T-helper 17 cell (primary cell): ENCODE results near the gene RIBC2. TPM values are rescaled to one million over a fixed set of nuclear protein-coding genes. Genes with fewer than 3 reads are reported as not detected.
"Not testable (repeated sequence)": the region's sequence is repeated elsewhere in the genome, so short reads cannot be mapped to it uniquely, and the experiment has no call there.

ENCODE experiments used
- ATAC-seq: fragments of 150-1000 bp; cut with Tn5 transposase; 2 replicates; pipeline ENCODE4 v1.10.0; 2021; ENCODE audit warnings: mild to moderate bottlenecking, moderate library complexity
- DNase-seq, 3 donors: peaks; one replicate each; pipeline versions ENCODE4 v3.0.0 to v3.0.0-alpha.2; 2020 to 2021
- H3K9me3 ChIP-seq: one replicate; pipeline ENCODE4 v1.7.0; 2013; ENCODE audit warnings: low read length, mild to moderate bottlenecking; ENCODE audit not compliant: control insufficient read depth, poor library complexity, severe bottlenecking
- H3K27ac Mint-ChIP-seq: one replicate; pipeline ENCODE4 v1.8.0; 2022; ENCODE audit warnings: mild to moderate bottlenecking, moderate library complexity, mixed read lengths
- H3K27me3 Mint-ChIP-seq: one replicate; pipeline ENCODE4 v1.8.0; 2022; ENCODE audit warnings: mixed read lengths
- H3K36me3 Mint-ChIP-seq: one replicate; pipeline ENCODE4 v1.8.0; 2022; ENCODE audit warnings: low read depth, mixed read lengths
- H3K4me1 Mint-ChIP-seq: one replicate; pipeline ENCODE4 v1.8.0; 2022; ENCODE audit warnings: mild to moderate bottlenecking, mixed read lengths
- H3K4me3 Mint-ChIP-seq: one replicate; pipeline ENCODE4 v1.8.0; 2022; ENCODE audit warnings: mild to moderate bottlenecking, moderate library complexity, mixed read lengths
- total RNA-seq, 4 donors: library from RNA in 2 of 4; stranded (reverse) in 2 of 4; gene quantifications; one replicate each; pipeline ENCODE4 v1.2.3 and lab custom pipeline; 2022 to 2026

The RIBC2 gene
- total RNA-seq (1 to 10 TPM; 1.6 to 2.4 TPM), total RNA-seq (lab: John Stamatoyannopoulos, UW) (0 to 2.3 reads per million in 2 donors)

DNA sequence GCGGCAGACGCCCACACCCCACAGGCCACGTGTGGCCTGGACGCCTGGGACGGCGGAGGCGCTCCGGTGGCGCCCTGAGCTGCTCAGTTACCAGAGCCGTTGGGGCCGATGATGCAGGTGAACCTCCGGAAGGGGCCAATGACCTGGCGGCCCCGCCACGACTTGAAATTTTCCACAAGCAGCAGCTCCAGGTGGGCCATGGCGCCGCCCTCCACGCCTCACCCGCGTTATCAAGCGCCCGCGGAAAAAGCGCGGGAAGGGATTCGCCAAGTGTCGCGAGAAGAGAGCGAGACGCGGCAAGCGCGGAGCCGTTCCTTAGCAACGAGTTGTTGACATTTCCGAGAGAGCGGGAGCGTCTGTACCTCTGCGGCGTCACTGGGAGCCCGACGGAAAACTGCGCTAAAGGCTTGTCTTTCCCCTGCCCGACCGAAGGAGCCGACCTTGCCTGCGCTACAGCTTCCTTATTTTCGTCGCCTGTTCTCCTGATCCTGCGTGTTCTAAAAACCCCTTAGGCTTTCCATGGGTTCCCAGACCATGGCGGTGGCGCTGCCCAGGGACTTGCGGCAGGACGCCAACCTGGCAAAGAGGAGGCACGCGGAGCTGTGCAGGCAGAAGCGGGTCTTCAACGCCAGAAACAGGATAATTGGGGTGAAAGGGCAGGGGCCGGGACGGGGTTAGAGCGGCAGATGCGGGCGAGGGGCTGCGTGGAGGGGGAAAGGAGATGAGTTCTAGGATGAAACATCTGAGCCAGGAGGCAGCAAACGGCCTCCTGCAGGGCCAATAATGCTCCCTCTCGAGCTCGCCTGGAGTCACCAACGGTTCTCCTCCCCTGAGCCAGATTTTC lies at the start of gene RIBC2, which contains the start of gene SMC1B:
RIBC2 (plus strand) TSS at position 326 of the 844 bp plus-strand sequence; CDS start at position 520, 194 bp downstream.
SMC1B (minus strand) TSS at position 232 of the 844 bp plus-strand sequence; CDS start at position 200, 32 bp downstream.
- Mint-ChIP-seq H3K4me1 (peaks cover 9% of the 10 kb centered on the region), H3K27ac (peak within 1 kb of the TSS; percentile 90), H3K4me3 (peak within 1 kb of the TSS; percentile 81), H3K27me3 (peaks cover 5% of the 10 kb centered on the region), H3K36me3 (no peaks in the 10 kb centered on the region)
- peak; percentile 96 for ATAC-seq
- no peaks in the 10 kb centered on the region for H3K9me3 ChIP-seq
- peak; percentile 58 to 73 (median 70) for DNase-seq

- DNase-seq, result no peak
- H3K27ac Mint-ChIP-seq, result no peak overlapping the region
- no peak overlapping the region for H3K4me3 Mint-ChIP-seq
- H3K27me3 Mint-ChIP-seq, result peaks cover 13% of the 10 kb centered on the region
- H3K9me3 ChIP-seq, result peaks cover 2% of the 10 kb centered on the region
- no peak for ATAC-seq
- H3K36me3 Mint-ChIP-seq, result no peaks in the 10 kb centered on the region
- H3K4me1 Mint-ChIP-seq, result no peaks in the 10 kb centered on the region
These were observed 46.8 kb upstream of the RIBC2 start for GRCh38 chr22:45366713-45367112.

- not testable (repeated sequence) for H3K4me3 Mint-ChIP-seq, ATAC-seq, H3K27me3 Mint-ChIP-seq, H3K27ac Mint-ChIP-seq, DNase-seq, H3K9me3 ChIP-seq, H3K36me3 Mint-ChIP-seq, H3K4me1 Mint-ChIP-seq
These were observed 39.9 kb upstream of the RIBC2 start for GRCh38 chr22:45373592-45373991.

DNA sequence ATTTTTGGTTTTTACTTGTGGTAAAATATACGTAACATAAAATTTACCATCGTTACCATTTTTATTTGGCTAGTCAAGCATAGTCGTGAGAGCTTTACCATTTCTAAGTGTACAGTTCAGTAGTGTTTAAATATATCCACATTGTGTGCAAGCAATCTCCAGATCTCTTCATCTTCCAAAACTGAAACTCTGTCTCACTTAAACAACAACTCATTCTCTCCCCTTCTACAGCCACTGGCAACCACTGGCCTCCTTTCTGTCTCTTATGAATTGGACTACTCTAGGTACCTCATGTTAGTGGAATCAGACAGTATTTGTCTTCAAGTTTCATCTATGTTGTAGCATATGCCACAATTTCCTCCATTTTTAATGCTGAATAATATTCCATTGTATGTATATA lies 37.5 kb upstream of the RIBC2 start:
- no peak overlapping the region for H3K4me3 Mint-ChIP-seq
- H3K27ac Mint-ChIP-seq, result no peak overlapping the region
- H3K4me1 Mint-ChIP-seq, result no peaks in the 10 kb centered on the region
- H3K27me3 Mint-ChIP-seq, result peaks cover under 1% of the 10 kb centered on the region
- H3K36me3 Mint-ChIP-seq, result no peaks in the 10 kb centered on the region
- ATAC-seq, result no peak
- H3K9me3 ChIP-seq, result no peaks in the 10 kb centered on the region
- DNase-seq, result no peak

DNA sequence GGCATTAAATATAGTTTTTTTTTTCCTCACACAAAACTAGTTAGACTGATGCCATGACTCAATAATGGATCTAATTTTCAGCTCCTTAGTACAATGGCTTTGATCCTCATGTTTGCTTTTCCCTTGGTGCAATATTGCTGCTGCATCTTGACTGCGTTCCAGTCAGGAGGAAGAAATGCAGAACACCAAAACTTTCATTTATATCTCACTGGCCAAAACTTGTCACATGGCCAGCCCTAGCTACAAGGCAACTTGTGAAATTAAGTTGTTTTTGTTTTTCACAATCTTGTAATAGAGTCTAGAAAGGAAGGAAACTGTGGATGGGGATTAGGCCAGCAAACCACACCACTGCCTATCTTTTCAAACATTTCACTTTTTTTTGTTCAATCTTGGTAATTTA lies 36.8 kb upstream of the RIBC2 start:
- ATAC-seq (no peak), DNase-seq (no peak)

DNA sequence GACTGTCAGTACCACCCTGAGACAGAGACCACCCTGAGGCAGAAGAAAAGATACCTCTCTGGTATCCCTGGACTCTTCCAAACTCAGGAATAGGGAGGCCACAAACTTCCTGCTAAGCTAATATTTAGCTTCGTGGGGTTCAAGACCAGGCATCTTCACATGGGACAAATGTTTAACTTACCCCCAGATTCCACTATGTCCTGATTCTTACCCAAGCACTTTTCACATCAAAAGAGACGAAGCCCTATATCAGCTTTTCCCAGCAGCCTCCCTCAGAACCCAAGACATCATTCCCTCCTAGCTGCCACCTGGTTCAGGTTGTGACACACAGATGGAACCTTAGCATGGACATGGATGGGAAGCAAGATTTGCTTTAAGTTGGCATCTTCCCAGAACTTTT lies 32.1 kb upstream of the RIBC2 start:
- no peak for ATAC-seq
- H3K36me3 Mint-ChIP-seq, result no peaks in the 10 kb centered on the region

More for the DNA sequence above, 36.8 kb upstream of the RIBC2 start:
- no peaks in the 10 kb centered on the region for H3K9me3 ChIP-seq
- Mint-ChIP-seq H3K4me3 (no peak overlapping the region), H3K36me3 (no peaks in the 10 kb centered on the region), H3K27ac (no peak overlapping the region), H3K4me1 (no peaks in the 10 kb centered on the region), H3K27me3 (no peaks in the 10 kb centered on the region)

DNA sequence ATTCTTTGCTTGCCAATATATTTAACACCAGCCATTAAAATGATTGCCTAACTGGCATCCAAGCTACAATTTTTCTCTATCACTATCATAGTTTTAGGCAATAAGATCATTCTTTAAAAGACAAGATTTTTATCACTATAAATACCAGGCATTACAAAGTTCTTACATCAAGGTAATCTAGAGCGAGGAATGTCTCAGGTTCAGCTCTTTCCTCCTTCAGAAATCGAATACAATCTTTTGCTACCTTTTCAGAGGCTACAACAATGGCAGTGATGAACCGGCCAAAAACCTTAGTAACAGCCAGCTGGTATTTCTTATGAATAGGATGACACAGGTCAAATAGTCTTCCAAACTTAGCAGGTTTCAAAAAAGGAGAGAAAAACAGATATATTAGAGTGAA lies 23.9 kb upstream of the RIBC2 start:
- ATAC-seq (no peak), DNase-seq (no peak)
- H3K4me1 Mint-ChIP-seq, result no peaks in the 10 kb centered on the region
- no peak overlapping the region for H3K27ac Mint-ChIP-seq
- no peaks in the 10 kb centered on the region for H3K36me3 Mint-ChIP-seq
- peaks cover 8% of the 10 kb centered on the region for H3K27me3 Mint-ChIP-seq
- H3K9me3 ChIP-seq, result no peaks in the 10 kb centered on the region
- no peak overlapping the region for H3K4me3 Mint-ChIP-seq

More for the DNA sequence above, 32.1 kb upstream of the RIBC2 start:
- Mint-ChIP-seq H3K4me1 (no peaks in the 10 kb centered on the region), H3K27me3 (peaks cover 9% of the 10 kb centered on the region), H3K4me3 (no peak overlapping the region), H3K27ac (no peak overlapping the region)
- no peak for DNase-seq
- H3K9me3 ChIP-seq, result no peaks in the 10 kb centered on the region

DNA sequence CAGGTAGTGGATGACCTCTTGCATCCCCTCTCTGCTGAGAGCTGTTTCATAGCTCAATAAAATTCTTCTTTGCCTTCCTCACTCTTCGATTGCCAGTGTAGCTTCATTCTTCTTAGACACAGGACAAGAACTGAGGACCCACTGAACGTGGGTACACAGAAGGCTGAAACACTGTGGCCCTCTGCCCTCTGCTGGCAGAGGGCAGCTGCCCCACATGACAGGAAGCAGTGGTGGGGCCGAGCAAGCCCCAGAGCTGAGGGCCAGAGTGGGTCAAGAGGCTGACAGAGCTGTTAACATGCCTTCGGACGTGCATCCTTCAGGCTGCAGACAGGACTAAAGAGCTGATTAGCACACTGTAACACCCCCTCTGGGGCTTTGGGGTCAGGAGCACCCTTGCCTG lies 15.7 kb upstream of the RIBC2 start:
- no peak for ATAC-seq
- Mint-ChIP-seq H3K27me3 (peaks cover 21% of the 10 kb centered on the region), H3K27ac (no peak overlapping the region), H3K36me3 (no peaks in the 10 kb centered on the region), H3K4me1 (no peaks in the 10 kb centered on the region), H3K4me3 (no peak overlapping the region)
- no peak for DNase-seq
- no peaks in the 10 kb centered on the region for H3K9me3 ChIP-seq

GRCh38 chr22:45398214-45398613 lies 15.3 kb upstream of the RIBC2 start:
- ATAC-seq, result no peak
- no peaks in the 10 kb centered on the region for H3K36me3 Mint-ChIP-seq
- DNase-seq, result no peak
- peaks cover 21% of the 10 kb centered on the region for H3K27me3 Mint-ChIP-seq
- H3K27ac Mint-ChIP-seq, result no peak overlapping the region
- no peaks in the 10 kb centered on the region for H3K9me3 ChIP-seq
- H3K4me1 Mint-ChIP-seq, result no peaks in the 10 kb centered on the region
- H3K4me3 Mint-ChIP-seq, result no peak overlapping the region

- ATAC-seq (no peak), DNase-seq (no peak)
- Mint-ChIP-seq H3K27me3 (peaks cover 27% of the 10 kb centered on the region), H3K36me3 (peaks cover 2% of the 10 kb centered on the region), H3K4me1 (no peaks in the 10 kb centered on the region), H3K27ac (no peak overlapping the region), H3K4me3 (no peak overlapping the region)
- H3K9me3 ChIP-seq, result no peaks in the 10 kb centered on the region
These were observed 13.6 kb upstream of the RIBC2 start for GRCh38 chr22:45399712-45400445.

DNA sequence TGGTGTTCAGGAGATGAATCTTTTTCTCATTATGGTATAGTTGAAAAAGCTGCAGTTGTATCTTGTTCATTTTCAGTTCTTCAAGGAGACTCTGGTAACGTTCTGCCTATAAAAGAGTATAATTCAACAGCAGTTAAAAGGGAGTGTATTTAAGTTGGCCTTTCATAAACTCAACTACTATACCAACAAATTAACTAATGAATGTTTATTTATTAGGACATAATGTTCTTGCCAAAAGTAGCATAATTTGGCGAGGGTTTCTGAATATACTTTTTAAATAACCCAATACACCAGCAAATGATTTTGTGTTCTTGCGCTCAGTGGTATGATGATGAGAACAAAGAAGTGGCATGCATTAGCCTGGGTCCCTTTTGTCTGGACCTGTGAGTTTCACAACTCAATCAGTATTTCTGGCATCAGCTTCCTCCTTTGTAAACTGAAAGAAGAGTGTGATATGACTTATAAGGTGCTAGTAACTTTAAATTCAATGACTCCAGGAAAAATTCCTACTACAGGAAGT lies 11.0 kb upstream of the RIBC2 start:
- Mint-ChIP-seq H3K36me3 (peaks cover 6% of the 10 kb centered on the region), H3K27me3 (peaks cover 27% of the 10 kb centered on the region), H3K27ac (no peak overlapping the region), H3K4me1 (no peaks in the 10 kb centered on the region), H3K4me3 (no peak overlapping the region)
- DNase-seq (no peak), ATAC-seq (no peak)
- H3K9me3 ChIP-seq, result no peaks in the 10 kb centered on the region

GRCh38 chr22:45407793-45408192 lies 5.7 kb upstream of the RIBC2 start:
- Mint-ChIP-seq H3K27me3 (peaks cover 15% of the 10 kb centered on the region), H3K27ac (no peak overlapping the region), H3K4me3 (no peak overlapping the region), H3K36me3 (peaks cover 6% of the 10 kb centered on the region), H3K4me1 (peaks cover 2% of the 10 kb centered on the region)
- ATAC-seq, result no peak
- DNase-seq, result no peak
- no peaks in the 10 kb centered on the region for H3K9me3 ChIP-seq

- no peaks in the 10 kb centered on the region for H3K9me3 ChIP-seq
- no peak overlapping the region for H3K27ac Mint-ChIP-seq
- peaks cover 9% of the 10 kb centered on the region for H3K4me1 Mint-ChIP-seq
- H3K27me3 Mint-ChIP-seq, result peaks cover 5% of the 10 kb centered on the region
- ATAC-seq (no peak), DNase-seq (no peak)
- H3K4me3 Mint-ChIP-seq, result peak overlapping the region; percentile 65
- no peaks in the 10 kb centered on the region for H3K36me3 Mint-ChIP-seq
These were observed 503 bp upstream of the RIBC2 start for GRCh38 chr22:45413013-45413367.
